Measurements from ENCODE around the gene MRPL51. TPM values are rescaled to one million over a fixed set of nuclear protein-coding genes. Genes with fewer than 3 reads are reported as not detected.

MRPL51 gene
- total and polyA plus RNA-seq, 2 donors (not counting 3 experiments of a cell fraction or from before 2014, with no cell fraction given): 147 to 273 TPM

DNA sequence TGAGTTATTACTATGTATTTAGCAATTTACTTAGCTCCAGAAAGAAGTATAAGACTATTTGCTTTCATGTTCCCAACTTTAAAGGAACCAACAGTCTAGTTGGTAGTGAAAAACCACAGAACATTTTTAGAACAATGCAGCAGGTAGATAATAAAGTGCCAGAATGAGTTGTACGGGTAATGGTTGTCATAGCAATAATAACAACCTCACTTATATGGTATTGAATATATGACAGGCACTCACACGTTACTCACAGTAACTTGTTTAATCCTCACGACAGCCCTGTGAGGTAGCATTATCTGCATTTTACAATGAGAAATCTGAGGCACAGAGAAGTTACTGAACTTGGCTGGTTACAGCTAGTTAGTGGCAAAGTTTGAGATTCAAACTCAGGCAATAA, 30.6 kb upstream of the MRPL51 start:
- Histone ChIP-seq H3K4me1 (ENCODE audit: control insufficient read depth, extremely low read depth, insufficient read depth, low read length) (no peaks in the 10 kb centered on the region), H3K9ac (replicated peaks; ENCODE audit: extremely low read depth, insufficient read depth, low read length) (no peak overlapping the region), H2AFZ (ENCODE audit: low read depth, low read length) (no peak overlapping the region), H4K20me1 (replicated peaks; ENCODE audit: control insufficient read depth, extremely low read depth, insufficient read depth, low read length) (no peaks in the 10 kb centered on the region), H3K4me2 (ENCODE audit: insufficient read depth, low read length) (no peak overlapping the region), H3K79me2 (ENCODE audit: control insufficient read depth, insufficient read depth, low read length) (no peaks in the 10 kb centered on the region), H3K27me3 (ENCODE audit: control insufficient read depth in 2 of 2, insufficient read depth in 2 of 2, low read length in 2 of 2) (no peaks in the 10 kb centered on the region), H3K36me3 (ENCODE audit: control insufficient read depth in 2 of 2, extremely low read depth in 1 of 2, insufficient read depth in 2 of 2, low read length in 2 of 2) (peaks cover 32 to 48% of the 10 kb centered on the region in 2 experiments), H3K9me1 (replicated peaks; ENCODE audit: control insufficient read depth, extremely low read depth, insufficient read depth, low read length) (no peaks in the 10 kb centered on the region), H3K4me3 (replicated peaks in 1 of 3; ENCODE audit: insufficient read depth in 1 of 3, low read depth in 1 of 3, low read length in 3 of 3) (no peak overlapping the region), H3K9me3 (replicated peaks; ENCODE audit: control insufficient read depth, insufficient read depth, low read length) (no peaks in the 10 kb centered on the region), H3K27ac (ENCODE audit: insufficient read depth, low read depth, low read length) (no peak overlapping the region)
- CTCF ChIA-PET: interaction anchor here (0.7 to 1.0 kb wide), 2 partner anchors 9 to 14 kb away, joined by 3 read pairs; no protein-coding TSS in a partner anchor
- TF ChIP-seq POLR2A (IDR thresholded peaks at IDR 0.05; ENCODE audit: low read depth, low read length): no peak
- no peak for TF ChIP-seq MYC (IDR thresholded peaks at IDR 0.05; ENCODE audit: low read depth, low read length)
- TF ChIP-seq MAX (IDR thresholded peaks at IDR 0.05; ENCODE audit: insufficient read depth, insufficient read length): no peak
- TF ChIP-seq FOS (IDR thresholded peaks at IDR 0.05; ENCODE audit: borderline replicate concordance, insufficient read depth, low read length): no peak
- TF ChIP-seq EZH2 (IDR thresholded peaks at IDR 0.05; ENCODE audit: borderline replicate concordance, low read depth, low read length, severe bottlenecking): no peak
- no peak for TF ChIP-seq GATA2 (IDR thresholded peaks at IDR 0.05; ENCODE audit: insufficient read depth, insufficient read length, low read depth, low read length)
- no peak for TF ChIP-seq JUN (IDR thresholded peaks at IDR 0.05; ENCODE audit: borderline replicate concordance, insufficient read depth, insufficient read length, low read depth)
- TF ChIP-seq POLR2AphosphoS5 (IDR thresholded peaks at IDR 0.05; ENCODE audit: insufficient read depth, low read depth, low read length): no peak
- TF ChIP-seq, protein P1, sequence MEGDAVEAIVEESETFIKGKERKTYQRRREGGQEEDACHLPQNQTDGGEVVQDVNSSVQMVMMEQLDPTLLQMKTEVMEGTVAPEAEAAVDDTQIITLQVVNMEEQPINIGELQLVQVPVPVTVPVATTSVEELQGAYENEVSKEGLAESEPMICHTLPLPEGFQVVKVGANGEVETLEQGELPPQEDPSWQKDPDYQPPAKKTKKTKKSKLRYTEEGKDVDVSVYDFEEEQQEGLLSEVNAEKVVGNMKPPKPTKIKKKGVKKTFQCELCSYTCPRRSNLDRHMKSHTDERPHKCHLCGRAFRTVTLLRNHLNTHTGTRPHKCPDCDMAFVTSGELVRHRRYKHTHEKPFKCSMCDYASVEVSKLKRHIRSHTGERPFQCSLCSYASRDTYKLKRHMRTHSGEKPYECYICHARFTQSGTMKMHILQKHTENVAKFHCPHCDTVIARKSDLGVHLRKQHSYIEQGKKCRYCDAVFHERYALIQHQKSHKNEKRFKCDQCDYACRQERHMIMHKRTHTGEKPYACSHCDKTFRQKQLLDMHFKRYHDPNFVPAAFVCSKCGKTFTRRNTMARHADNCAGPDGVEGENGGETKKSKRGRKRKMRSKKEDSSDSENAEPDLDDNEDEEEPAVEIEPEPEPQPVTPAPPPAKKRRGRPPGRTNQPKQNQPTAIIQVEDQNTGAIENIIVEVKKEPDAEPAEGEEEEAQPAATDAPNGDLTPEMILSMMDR (IDR thresholded peaks at IDR 0.05; ENCODE audit: extremely low read depth in 1 of 2, insufficient read depth in 1 of 2, low read depth in 1 of 2, low read length in 2 of 2): no peak
- no TSS peak for BruUV-seq (replicated peaks)
- dilution Hi-C loops (cut with MboI; ENCODE audit: extremely low pct_ligation_motif_present, low sequenced_read_pairs) (no loop called here), intact Hi-C loops (cut with micrococcal nuclease) (no loop called here)
- DNase-seq (ENCODE audit: low read depth, low spot score) (no peak), FAIRE-seq (no peak)
- POLR2A ChIA-PET: interaction anchor here (0.6 to 2.4 kb wide), 2 partner anchors 10 to 82 kb away, joined by 4 to 6 read pairs; partner anchors contain the start of gene GAPDH

Data from endothelial cell of umbilical vein (primary cell).